Keratinocyte (primary cell): ENCODE measurements around the gene CHD2. TPM values are rescaled to one million over a fixed set of nuclear protein-coding genes. Genes with fewer than 3 reads are reported as not detected.
A peak's percentile ranks its signal among the peaks of the same experiment; 100 is the strongest.

Experiments
- DNase-seq: peaks from one replicate; pipeline ENCODE4 v3.0.0-alpha.2; 2011; ENCODE audit warnings: low read depth, missing footprints, low spot score
- FAIRE-seq: peaks from 2 replicates; lab custom pipeline; 2011; peaks lifted over from hg19 to GRCh38; lab: Jason Lieb, UNC
- H2AFZ ChIP-seq: 2 replicates; pipeline ENCODE4 v1.6.0; 2012; ENCODE audit warnings: low read length, control low read depth, inconsistent platforms; ENCODE audit not compliant: control insufficient read depth
- H3K27ac ChIP-seq: 2 replicates; pipeline ENCODE4 v1.5.1; 2011; ENCODE audit warnings: low read length; ENCODE audit not compliant: control insufficient read depth, insufficient read depth
- H3K27me3 ChIP-seq: 3 replicates; pipeline ENCODE4 v1.6.0; 2011; ENCODE audit warnings: low read length; ENCODE audit not compliant: control insufficient read depth, insufficient read depth; ENCODE audit errors: extremely low read depth
- H3K36me3 ChIP-seq, 2 experiments: 2 replicates in 1 of 2; 3 replicates in 1 of 2; pipeline ENCODE4 v1.5.1; 2011; ENCODE audit warnings: low read length in 2 of 2, mild to moderate bottlenecking in 1 of 2; ENCODE audit not compliant: control insufficient read depth in 2 of 2, insufficient read depth in 2 of 2; ENCODE audit errors: extremely low read depth in 1 of 2
- H3K4me1 ChIP-seq: 3 replicates; pipeline ENCODE4 v1.5.1; 2011; ENCODE audit warnings: low read length; ENCODE audit not compliant: control insufficient read depth, insufficient read depth; ENCODE audit errors: extremely low read depth
- H3K4me2 ChIP-seq: 3 replicates; pipeline ENCODE4 v1.6.0; 2011; ENCODE audit warnings: low read depth, low read length; ENCODE audit not compliant: control insufficient read depth, insufficient read depth; ENCODE audit errors: extremely low read depth
- H3K4me3 ChIP-seq, 3 experiments: fragments of 200-600 bp in 1 of 3; sonication (generic) in 1 of 3; 2 replicates in 2 of 3; 3 replicates in 1 of 3; pipeline ENCODE4 v1.5.1; 2011 to 2016; ENCODE audit warnings: low read length in 3 of 3, mild to moderate bottlenecking in 3 of 3, control low read depth in 2 of 3, inconsistent platforms in 1 of 3, low read depth in 1 of 3, mixed read lengths in 1 of 3, mixed run types in 1 of 3, moderate library complexity in 1 of 3; ENCODE audit not compliant: control insufficient read depth in 2 of 3, insufficient read depth in 2 of 3; ENCODE audit errors: extremely low read depth in 1 of 3
- H3K79me2 ChIP-seq: 2 replicates; pipeline ENCODE4 v1.6.0; 2012; ENCODE audit warnings: low read length; ENCODE audit not compliant: control insufficient read depth, insufficient read depth
- H3K9ac ChIP-seq: 3 replicates; pipeline ENCODE4 v1.6.0; 2011; ENCODE audit warnings: low read length; ENCODE audit not compliant: control insufficient read depth, insufficient read depth; ENCODE audit errors: extremely low read depth
- H3K9me1 ChIP-seq: 3 replicates; pipeline ENCODE4 v1.6.0; 2011; ENCODE audit warnings: low read length; ENCODE audit not compliant: control insufficient read depth, insufficient read depth; ENCODE audit errors: extremely low read depth
- H3K9me3 ChIP-seq: 2 replicates; pipeline ENCODE4 v1.5.1; 2012; ENCODE audit warnings: low read depth, low read length; ENCODE audit not compliant: control insufficient read depth
- H4K20me1 ChIP-seq: 3 replicates; pipeline ENCODE4 v1.6.0; 2011; ENCODE audit warnings: low read length; ENCODE audit not compliant: control insufficient read depth, insufficient read depth; ENCODE audit errors: extremely low read depth
- CTCF ChIP-seq, 3 experiments: IDR thresholded peaks in 1 of 3; conservative IDR thresholded peaks in 1 of 3; optimal IDR thresholded peaks in 1 of 3; 2 replicates in 2 of 3; 3 replicates in 1 of 3; pipeline versions ENCODE3 to v1.5.1; 2011; ENCODE audit warnings: low read length in 3 of 3, mild to moderate bottlenecking in 3 of 3, moderate library complexity in 2 of 3, control low read depth in 1 of 3, inconsistent platforms in 1 of 3; ENCODE audit not compliant: insufficient read depth in 2 of 3; ENCODE audit errors: extremely low read depth in 1 of 3
- EZH2 ChIP-seq: IDR thresholded peaks from one replicate; pipeline ENCODE4 v1.6.1; 2012; ENCODE audit warnings: inconsistent platforms, mild to moderate bottlenecking, low read length, moderate library complexity
- dilution Hi-C: fragments of 300-500 bp; cut with MboI; formaldehyde crosslinking; loops from one replicate; pipeline ENCODE4 v1.7.0; 2020; ENCODE audit warnings: low sequenced_read_pairs; ENCODE audit not compliant: extremely low pct_ligation_motif_present
- polyA plus RNA-seq, 5 experiments: library from polyadenylated mRNA; depleted of rRNA in 3 of 5; stranded (reverse) in 3 of 5; stranded (forward) in 1 of 5; unstranded in 1 of 5; fragments of >200 nt; gene quantifications; 1 replicate in 1 of 5; 2 replicates in 3 of 5; 3 replicates in 1 of 5; pipeline versions ENCODE4 v1.2.1 to v1.2.3, GENCODE V29; 2011 to 2012; ENCODE audit warnings: missing spikeins in 2 of 5, low read depth in 1 of 5, low replicate concordance in 1 of 5

Gene CHD2
- polyA plus RNA-seq, 1 donor (not counting 4 experiments of a cell fraction or from before 2014, with no cell fraction given), result 62.0 TPM

- Histone ChIP-seq H3K9me1 (no peaks in the 10 kb centered on the region), H4K20me1 (no peaks in the 10 kb centered on the region), H3K36me3 (no peaks in the 10 kb centered on the region), H3K9ac (peak overlapping the region; percentile 100), H3K27me3 (no peaks in the 10 kb centered on the region), H2AFZ (no peak overlapping the region), H3K4me3 (peak overlapping the region; percentile 61 to 96 (median 96)), H3K27ac (peak overlapping the region; percentile 100), H3K4me2 (peak overlapping the region; percentile 98), H3K4me1 (peaks cover 27% of the 10 kb centered on the region), H3K79me2 (peaks cover 84% of the 10 kb centered on the region), H3K9me3 (no peaks in the 10 kb centered on the region)
- no peak for TF ChIP-seq EZH2
- dilution Hi-C loops, result loop anchor here (25.0 kb wide), 1 partner anchor 91 kb away; no protein-coding TSS in a partner anchor
- DNase-seq (no peak), FAIRE-seq (no peak)
These were observed 2.8 kb downstream of the CHD2 start for GRCh38 chr15:92902737-92903593.

GRCh38 chr15:92903631-92903965 is 3.5 kb downstream of the CHD2 start:
- Histone ChIP-seq H3K9me3 (no peaks in the 10 kb centered on the region), H3K27me3 (no peaks in the 10 kb centered on the region), H3K9ac (peak overlapping the region; percentile 100), H3K9me1 (no peaks in the 10 kb centered on the region), H2AFZ (no peak overlapping the region), H3K27ac (peak overlapping the region; percentile 100), H4K20me1 (peaks cover 1% of the 10 kb centered on the region), H3K4me1 (peaks cover 33% of the 10 kb centered on the region), H3K79me2 (peaks cover 85% of the 10 kb centered on the region), H3K36me3 (no peaks in the 10 kb centered on the region), H3K4me2 (peak overlapping the region; percentile 98), H3K4me3 (peak overlapping the region; percentile 61 to 96 (median 96))
- TF ChIP-seq EZH2 (no peak), CTCF (optimal IDR thresholded peaks at IDR 0.05 in 1 of 3, IDR thresholded peaks at IDR 0.05 in 1 of 3, conservative IDR thresholded peaks at IDR 0.05 in 1 of 3; ENCODE audit: extremely low read depth in 1 of 3, insufficient read depth in 2 of 3, low read length in 3 of 3) (no peak)
- FAIRE-seq (no peak), DNase-seq (no peak)
- dilution Hi-C loops, result loop anchor here (25.0 kb wide), 1 partner anchor 91 kb away; no protein-coding TSS in a partner anchor
